ENCODE measurements around the gene NMRK1.

The NMRK1 gene

DNA sequence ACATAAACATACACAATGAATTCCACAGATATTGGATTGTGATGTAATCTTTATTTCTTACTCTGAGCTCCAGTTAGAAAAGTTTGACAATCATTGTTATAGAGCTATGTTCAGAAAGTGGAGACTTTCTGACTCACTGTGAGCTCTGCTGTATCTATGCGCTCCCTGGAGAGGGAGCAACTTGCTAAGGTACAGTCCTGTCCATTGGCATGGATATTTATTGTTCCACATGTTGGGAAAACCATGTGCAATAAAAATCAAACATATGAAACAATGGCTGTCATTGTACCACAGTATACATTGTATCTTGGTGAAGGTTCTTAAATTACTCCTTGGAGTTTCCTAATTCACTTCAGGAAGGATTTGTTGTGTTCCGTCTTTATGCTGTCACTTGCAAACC lies 26.8 kb downstream of the NMRK1 start:
- no peak for DNase-seq (ENCODE audit: low read depth)

GRCh38 chr9:75054368-75055001 lies 33.5 kb downstream of the NMRK1 start:
- no peak for DNase-seq (ENCODE audit: low read depth)

DNA sequence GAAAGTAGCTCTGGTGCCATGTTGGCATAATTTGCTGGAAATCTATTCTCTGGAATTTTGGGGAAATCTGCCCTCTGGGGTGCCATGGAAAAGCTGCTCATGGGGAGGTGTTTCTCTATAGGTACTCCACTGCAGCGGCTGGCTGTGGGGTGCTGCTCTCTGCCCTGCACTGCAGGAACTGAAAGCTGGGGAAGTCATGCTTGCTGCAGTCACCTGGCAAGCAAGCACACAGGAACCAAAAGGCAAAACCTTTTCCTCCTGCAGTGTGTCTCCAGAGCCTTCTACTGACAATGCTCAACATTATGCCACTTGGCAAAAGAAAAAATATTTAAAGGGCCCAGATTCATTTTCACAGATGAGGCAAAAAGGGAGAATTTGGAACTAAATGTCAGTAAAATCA lies 34.1 kb downstream of the NMRK1 start:
- no peak for DNase-seq (ENCODE audit: low read depth)

- DNase-seq (ENCODE audit: low read depth) = no peak
These were observed 36.7 kb downstream of the NMRK1 start for GRCh38 chr9:75051285-75051684.

DNA sequence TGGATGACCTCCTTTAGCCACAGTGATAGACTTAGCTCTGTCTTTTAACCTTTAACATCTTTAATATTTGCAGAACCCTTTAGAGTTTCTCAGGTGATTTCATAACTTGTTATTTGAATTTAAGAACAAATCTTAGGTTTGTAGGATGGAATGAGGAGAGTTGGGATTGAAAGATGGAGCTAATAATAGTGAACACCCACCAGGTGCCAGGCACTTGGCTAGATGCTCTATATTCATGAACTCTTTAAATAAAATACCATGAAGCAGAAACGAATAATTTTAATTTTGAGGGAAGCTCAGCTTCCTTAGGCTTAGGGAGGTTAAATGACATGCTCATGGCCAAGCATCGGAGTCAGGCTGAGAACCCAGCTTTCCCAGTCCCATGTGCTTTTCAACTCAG lies 40.4 kb downstream of the NMRK1 start:
- DNase-seq (ENCODE audit: low read depth) = no peak

GRCh38 chr9:75046725-75047345 lies 41.1 kb downstream of the NMRK1 start:
- no peak for DNase-seq (ENCODE audit: low read depth)

GRCh38 chr9:75041041-75041440 lies 46.9 kb downstream of the NMRK1 start:
- DNase-seq (ENCODE audit: low read depth) = no peak

- no peak for DNase-seq (ENCODE audit: low read depth)
These were observed 48.2 kb downstream of the NMRK1 start for GRCh38 chr9:75039801-75040200.

DNA sequence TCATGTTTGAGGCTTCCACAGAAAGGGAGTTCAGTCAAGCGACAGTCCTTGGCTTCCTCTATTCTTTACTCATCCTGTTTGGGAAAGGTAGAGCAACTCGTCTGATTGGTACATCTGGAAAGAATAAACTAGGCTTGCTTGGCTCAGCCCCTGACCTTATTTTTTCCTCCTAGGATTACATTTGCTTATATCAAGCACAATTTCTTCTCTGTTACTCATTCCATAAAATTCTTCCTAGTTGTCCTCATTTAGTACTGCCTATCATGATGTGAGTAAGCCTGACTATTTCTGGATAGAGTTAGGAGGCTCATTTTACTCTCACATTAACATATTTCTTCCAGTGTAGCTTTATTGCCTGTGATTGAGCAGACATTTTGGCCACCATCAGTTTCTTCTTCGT lies 48.9 kb downstream of the NMRK1 start:
- no peak for DNase-seq (ENCODE audit: low read depth)

DNA sequence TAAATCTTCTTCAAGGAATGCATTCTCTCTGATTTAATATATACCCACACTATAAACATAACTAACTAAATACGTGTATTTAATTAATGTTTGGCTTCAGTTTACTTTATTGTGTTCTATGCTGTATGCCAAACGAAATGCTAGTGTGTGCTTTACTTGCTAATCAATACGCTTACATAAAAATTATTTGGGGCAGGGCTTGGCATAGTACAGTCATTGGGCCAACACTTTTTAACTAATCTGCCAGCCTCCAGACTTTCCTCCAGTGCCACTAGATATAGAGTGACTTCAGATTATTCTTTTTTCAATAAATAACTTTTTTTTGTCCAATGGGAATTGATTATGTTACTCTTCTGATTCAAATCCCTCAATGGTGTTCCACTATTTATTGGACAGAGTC lies 51.2 kb downstream of the NMRK1 start:
- no peak for DNase-seq (ENCODE audit: low read depth)

- DNase-seq (ENCODE audit: low read depth) = no peak
These were observed 54.0 kb downstream of the NMRK1 start for GRCh38 chr9:75033791-75034473.

GRCh38 chr9:75027187-75028107 lies 60.5 kb downstream of the NMRK1 start:
- peak; percentile 33 for DNase-seq (ENCODE audit: low read depth)

DNA sequence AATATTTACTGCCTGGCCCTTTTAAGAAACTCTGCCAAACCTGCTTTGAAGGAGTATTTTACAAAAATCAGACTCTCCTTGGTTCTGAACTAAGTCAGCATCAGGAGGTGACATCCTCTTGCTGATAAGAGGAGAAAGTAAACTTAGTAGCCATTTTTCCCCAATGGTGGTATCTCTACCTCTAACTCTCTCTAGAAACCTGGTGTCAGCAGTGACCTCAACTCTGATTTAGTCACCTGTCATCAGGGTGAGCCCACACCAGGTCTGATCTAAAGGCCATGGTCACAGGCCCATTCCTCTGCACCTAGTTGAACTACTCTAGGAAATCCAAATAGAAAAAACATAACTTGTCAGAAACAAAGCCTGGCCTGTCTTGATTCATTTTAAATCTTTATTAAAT lies 64.1 kb downstream of the NMRK1 start:
- no peak for DNase-seq (ENCODE audit: low read depth)

- DNase-seq (ENCODE audit: low read depth) = no peak
These were observed 68.3 kb downstream of the NMRK1 start for GRCh38 chr9:75019654-75020053.

- no peak for DNase-seq (ENCODE audit: low read depth)
These were observed 68.9 kb downstream of the NMRK1 start for GRCh38 chr9:75019022-75019421.

DNA sequence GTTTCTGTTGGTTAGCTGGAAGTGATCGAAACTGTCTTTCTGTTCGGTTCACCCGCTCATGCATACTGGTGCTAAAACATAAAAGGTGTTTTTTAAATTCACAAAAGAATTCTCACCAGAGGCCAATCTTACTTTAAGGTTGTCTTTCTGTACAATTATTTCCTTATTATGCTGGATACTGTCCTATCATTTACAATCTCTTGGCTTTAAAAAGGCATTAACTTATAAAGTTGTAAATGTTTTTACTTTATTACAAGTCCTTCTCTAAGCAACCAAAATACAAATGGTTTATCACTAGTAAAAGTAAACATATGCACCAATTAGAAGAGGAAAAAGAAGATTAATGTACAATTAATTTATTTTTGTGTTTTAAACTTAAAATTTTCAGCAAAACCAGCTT lies 70.6 kb downstream of the NMRK1 start:
- no peak for DNase-seq (ENCODE audit: low read depth)

DNA sequence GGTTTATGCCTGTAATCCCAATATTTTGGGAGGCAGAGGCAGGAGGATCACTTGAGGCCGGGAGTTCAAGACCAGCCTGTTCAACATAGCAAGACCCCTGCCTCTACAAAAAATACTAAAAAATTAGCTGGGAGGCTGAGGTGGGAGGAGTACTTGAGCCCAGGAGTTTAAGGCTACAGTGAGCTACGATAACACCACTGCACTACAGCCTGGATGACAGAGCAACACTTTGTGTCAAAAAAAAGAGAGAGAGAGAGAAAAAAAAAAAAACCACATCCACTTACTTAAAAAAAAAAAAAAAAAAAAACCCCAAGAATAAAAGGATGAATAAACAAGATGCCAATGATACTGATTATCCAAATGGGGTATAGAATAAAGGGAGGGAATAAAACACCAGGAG lies 74.2 kb downstream of the NMRK1 start:
- DNase-seq (ENCODE audit: low read depth) = no peak
